ENCODE data around the gene PROZ. TPM values are rescaled to one million over a fixed set of nuclear protein-coding genes. Genes with fewer than 3 reads are reported as not detected.

PROZ gene
- total RNA-seq, 1 experiment from 2014 or later = not detected

GRCh38 chr13:113114511-113115362, 43.7 kb upstream of the PROZ start:
- H3K27ac Mint-ChIP-seq = no peak overlapping the region
- Histone ChIP-seq H4K8ac (replicated peaks; ENCODE audit: insufficient read length, low read depth, low read length) (no peak overlapping the region), H2AFZ (ENCODE audit: low read length) (no peak overlapping the region), H3K23me2 (ENCODE audit: insufficient read length, low read depth, low read length, poor library complexity, severe bottlenecking) (peaks cover under 1% of the 10 kb centered on the region), H2BK120ac (ENCODE audit: low read depth, low read length, poor library complexity, severe bottlenecking) (no peak overlapping the region), H3T11ph (ENCODE audit: low read length) (no peak overlapping the region), H3K27ac (ENCODE audit: insufficient read length, low read depth, low read length) (no peak overlapping the region), H3K4ac (ENCODE audit: low read depth, low read length) (no peak overlapping the region), H3K18ac (ENCODE audit: insufficient read length, low read depth, low read length) (no peak overlapping the region), H3K14ac (ENCODE audit: insufficient read depth, low read length) (no peak overlapping the region; the same call in 1 of the 2 replicates), H2BK5ac (ENCODE audit: insufficient read length, low read length) (no peak overlapping the region), H3K4me1 (ENCODE audit: insufficient read depth, low read length) (no peaks in the 10 kb centered on the region), H3K27me3 (ENCODE audit: insufficient read depth, low read length) (peaks cover 22% of the 10 kb centered on the region; the same call in 1 of the 2 replicates), H2BK15ac (ENCODE audit: low read depth, low read length) (no peak overlapping the region), H4K5ac (ENCODE audit: insufficient read length, low read depth, low read length) (no peak overlapping the region), H3K79me1 (ENCODE audit: insufficient read depth, low read depth, low read length, poor library complexity, severe bottlenecking) (no peaks in the 10 kb centered on the region), H2AK5ac (ENCODE audit: insufficient read length, low read length) (no peak overlapping the region), H2BK12ac (ENCODE audit: insufficient read length, low read depth, low read length) (no peak overlapping the region), H3K9ac (ENCODE audit: extremely low read depth, insufficient read length, low read length) (no peak overlapping the region), H3K23ac (ENCODE audit: insufficient read length, low read depth, low read length) (no peak overlapping the region), H4K20me1 (ENCODE audit: control insufficient read depth, insufficient read depth, insufficient read length) (no peaks in the 10 kb centered on the region), H3K4me2 (ENCODE audit: insufficient read depth, insufficient read length, low read length) (no peak overlapping the region), H3K79me2 (ENCODE audit: insufficient read depth, low read length) (no peaks in the 10 kb centered on the region), H3K9me3 (ENCODE audit: control insufficient read depth, low read depth, low read length) (no peaks in the 10 kb centered on the region), H4K91ac (ENCODE audit: insufficient read length, low read depth, low read length) (no peak overlapping the region), H2BK20ac (ENCODE audit: low read depth, low read length, poor library complexity, severe bottlenecking) (no peak overlapping the region), H3K56ac (ENCODE audit: insufficient read length, low read depth, low read length) (no peak overlapping the region)
- peaks cover 0 to 4% of the 10 kb centered on the region in 2 experiments; a peak in 1 of 5 replicates for H3K9me3 Mint-ChIP-seq
- no peak for DNase-seq
- no peaks in the 10 kb centered on the region for H3K4me1 Mint-ChIP-seq
- no peak overlapping the region for H3K4me3 Mint-ChIP-seq
- TF ChIP-seq, protein P1, sequence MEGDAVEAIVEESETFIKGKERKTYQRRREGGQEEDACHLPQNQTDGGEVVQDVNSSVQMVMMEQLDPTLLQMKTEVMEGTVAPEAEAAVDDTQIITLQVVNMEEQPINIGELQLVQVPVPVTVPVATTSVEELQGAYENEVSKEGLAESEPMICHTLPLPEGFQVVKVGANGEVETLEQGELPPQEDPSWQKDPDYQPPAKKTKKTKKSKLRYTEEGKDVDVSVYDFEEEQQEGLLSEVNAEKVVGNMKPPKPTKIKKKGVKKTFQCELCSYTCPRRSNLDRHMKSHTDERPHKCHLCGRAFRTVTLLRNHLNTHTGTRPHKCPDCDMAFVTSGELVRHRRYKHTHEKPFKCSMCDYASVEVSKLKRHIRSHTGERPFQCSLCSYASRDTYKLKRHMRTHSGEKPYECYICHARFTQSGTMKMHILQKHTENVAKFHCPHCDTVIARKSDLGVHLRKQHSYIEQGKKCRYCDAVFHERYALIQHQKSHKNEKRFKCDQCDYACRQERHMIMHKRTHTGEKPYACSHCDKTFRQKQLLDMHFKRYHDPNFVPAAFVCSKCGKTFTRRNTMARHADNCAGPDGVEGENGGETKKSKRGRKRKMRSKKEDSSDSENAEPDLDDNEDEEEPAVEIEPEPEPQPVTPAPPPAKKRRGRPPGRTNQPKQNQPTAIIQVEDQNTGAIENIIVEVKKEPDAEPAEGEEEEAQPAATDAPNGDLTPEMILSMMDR (conservative IDR thresholded peaks at IDR 0.05) = no peak
- no CpG with 5 or more reads among the region's 17 CpGs for WGBS (ENCODE audit: extremely low coverage, insufficient read length, low lambda C conversion rate)
- peaks cover 34% of the 10 kb centered on the region for H3K27me3 Mint-ChIP-seq (ENCODE audit: low read depth)
- H3K36me3 Mint-ChIP-seq (ENCODE audit: insufficient read depth in 1 of 3, low read depth in 3 of 3) = no peaks in the 10 kb centered on the region

Data from H9 (cell line).